GM21786 (cell line): Measurements from ENCODE around the gene ZBED1.
"Not testable (repeated sequence)": the region's sequence is repeated elsewhere in the genome, so short reads cannot be mapped to it uniquely, and the experiment has no call there.

Source experiments
- ATAC-seq: cut with Tn5 transposase; IDR thresholded peaks from one replicate; pipeline ENCODE4 v1.9.1; 2021; ENCODE audit not compliant: unreplicated experiment

The ZBED1 gene

DNA sequence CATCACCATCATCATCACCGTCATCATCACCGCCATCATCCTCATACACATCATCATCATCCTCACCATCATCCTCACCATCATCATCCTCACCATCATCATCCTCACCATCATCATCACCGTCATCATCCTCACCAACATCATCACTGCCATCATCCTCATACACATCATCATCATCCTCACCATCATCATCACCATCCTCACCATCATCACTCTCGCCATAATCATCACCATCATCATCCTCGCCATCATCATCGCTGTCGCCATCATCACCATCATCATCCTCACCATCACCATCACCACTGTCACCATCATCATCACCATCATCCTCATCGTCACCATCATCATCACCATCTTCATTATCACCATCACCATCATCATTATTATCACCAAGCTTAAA lies 19.8 kb upstream of the ZBED1 start:
- ATAC-seq: no peak

DNA sequence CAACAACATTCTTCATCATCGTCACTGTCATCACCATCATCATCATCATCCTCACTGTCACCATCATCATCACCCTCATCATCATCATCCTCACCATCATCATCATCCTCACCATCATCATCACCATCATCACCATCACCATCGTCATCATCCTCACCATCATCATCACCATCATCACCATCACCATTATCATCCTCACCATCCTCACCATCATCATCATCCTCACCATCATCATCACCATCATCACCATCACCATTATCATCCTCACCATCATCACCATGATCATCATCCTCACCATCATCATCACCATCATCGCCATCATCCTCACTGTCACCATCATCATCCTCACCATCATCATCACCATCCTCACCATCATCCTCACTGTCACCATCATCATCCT lies 18.9 kb upstream of the ZBED1 start:
- not testable (repeated sequence) for ATAC-seq

DNA sequence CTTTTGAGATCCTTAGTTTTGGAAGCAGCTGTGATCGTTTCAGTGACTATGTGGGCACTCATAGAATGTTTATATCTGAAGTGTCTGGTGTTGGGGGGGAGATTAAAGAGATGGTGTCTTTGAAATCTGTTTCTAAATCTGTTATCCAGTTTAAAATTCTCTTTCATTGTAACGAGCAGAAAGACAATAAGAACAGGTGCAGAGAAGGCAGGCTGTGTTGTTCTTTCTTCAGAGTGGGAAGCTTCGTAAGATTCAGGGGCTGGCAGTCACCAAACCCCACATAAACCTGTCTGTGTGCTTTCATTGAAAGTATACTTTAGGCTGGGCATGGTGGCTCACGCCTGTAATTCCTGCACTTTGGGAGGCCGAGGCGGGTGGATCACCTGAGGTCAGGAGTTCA lies 16.3 kb upstream of the ZBED1 start:
- ATAC-seq: peak; percentile 6

DNA sequence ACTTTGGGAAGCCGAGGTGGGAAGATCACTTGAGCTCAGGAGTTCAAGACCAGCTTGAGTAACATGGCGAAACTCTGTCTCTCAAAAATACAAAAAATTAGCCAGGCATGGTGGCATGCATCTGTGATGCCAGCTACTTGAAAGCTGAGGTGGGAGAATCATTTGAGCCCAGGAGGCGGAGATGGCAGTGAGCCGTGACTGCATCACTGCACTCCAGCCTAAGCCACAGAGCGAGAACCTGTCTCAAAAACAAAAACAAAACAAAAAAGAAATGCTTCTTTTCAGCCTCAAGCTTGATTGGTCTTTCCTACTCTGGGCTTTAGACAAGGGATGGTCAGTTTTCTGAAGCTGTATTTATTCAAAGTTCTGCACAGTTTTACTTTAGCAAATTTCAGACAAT lies 15.8 kb upstream of the ZBED1 start:
- ATAC-seq: peak; percentile 63

DNA sequence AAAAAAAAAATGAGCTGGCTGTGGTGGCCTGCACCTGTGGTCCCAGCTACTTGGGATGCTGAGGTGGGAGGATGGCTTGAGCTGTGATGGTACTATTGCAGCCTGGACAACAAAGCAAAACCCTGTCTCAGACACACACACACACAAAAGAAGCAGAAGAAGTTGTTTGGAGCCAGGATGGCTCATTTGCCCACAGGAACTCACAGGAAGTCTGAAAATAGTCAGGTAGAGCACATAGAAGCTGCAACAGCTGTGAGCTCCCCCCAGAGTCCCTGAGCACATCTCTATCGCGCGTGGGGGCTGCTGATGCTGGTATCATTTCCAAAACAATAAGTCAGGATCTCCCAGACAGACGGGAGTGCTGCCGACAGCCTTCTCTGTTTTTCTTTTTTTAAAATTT lies 13.4 kb upstream of the ZBED1 start:
- no peak for ATAC-seq

DNA sequence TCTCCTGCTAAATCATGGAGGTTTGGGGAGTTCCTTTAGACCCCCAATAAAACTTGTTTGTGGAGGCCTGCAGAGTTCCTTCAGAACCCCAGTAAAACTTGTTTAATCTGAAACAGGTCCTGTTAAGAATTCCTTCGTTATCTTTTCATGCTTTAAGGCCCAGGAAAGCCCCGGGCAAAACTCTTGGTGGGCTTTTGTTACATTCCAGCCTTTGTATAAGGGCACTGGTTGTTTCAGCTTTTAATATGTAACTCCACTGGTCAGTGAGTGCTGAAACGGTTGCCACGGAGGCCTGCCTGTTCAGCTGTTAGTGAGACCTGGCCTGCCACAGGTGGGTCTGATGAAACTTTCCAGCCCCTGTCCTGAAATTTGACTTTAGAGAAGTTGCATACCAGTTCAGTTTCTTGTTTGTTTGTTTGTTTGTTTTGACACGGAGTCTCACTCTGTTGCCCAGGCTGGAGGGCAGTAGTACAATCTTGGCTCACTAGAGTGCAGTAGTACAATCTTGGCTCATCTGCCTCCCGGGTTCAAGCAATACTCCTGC lies 12.4 kb upstream of the ZBED1 start:
- no peak for ATAC-seq

DNA sequence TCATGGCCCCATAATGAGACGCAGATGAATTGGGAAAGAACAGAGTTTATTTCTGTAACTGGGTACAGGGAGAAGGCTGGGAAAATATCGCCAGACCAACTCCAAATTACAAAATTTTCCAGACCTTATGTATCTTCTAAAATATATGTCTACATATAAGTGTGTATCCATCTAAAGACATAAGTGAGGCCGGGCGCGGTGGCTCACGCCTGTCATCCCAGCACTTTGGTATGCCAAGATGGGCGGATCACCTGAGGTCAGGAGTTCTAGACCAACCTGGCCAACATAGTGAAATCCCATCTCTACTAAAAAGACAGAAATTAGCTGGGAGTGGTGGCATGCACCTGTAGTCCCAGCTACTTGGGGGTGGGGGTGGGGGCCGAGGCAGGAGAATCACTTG lies 11.7 kb upstream of the ZBED1 start:
- no peak for ATAC-seq

DNA sequence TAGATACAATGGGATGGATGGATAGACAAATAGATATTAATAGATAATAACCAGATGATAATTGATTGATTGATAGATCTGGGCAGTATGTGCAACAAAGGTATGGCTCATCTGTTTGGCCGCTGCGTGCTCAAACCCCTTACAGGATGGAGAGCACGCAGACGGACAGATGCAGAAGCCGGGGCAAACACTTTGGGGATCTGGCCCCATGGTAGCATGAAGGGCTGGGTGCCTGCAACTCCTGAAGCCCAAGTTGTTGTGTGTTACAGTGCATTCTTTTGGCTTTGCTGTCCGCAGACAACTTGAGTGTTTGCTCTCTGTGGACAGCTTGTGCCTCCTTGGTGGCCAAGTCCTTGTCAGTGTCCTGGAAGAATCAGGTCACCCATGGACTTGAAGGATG lies 10.6 kb upstream of the ZBED1 start:
- ATAC-seq: no peak

DNA sequence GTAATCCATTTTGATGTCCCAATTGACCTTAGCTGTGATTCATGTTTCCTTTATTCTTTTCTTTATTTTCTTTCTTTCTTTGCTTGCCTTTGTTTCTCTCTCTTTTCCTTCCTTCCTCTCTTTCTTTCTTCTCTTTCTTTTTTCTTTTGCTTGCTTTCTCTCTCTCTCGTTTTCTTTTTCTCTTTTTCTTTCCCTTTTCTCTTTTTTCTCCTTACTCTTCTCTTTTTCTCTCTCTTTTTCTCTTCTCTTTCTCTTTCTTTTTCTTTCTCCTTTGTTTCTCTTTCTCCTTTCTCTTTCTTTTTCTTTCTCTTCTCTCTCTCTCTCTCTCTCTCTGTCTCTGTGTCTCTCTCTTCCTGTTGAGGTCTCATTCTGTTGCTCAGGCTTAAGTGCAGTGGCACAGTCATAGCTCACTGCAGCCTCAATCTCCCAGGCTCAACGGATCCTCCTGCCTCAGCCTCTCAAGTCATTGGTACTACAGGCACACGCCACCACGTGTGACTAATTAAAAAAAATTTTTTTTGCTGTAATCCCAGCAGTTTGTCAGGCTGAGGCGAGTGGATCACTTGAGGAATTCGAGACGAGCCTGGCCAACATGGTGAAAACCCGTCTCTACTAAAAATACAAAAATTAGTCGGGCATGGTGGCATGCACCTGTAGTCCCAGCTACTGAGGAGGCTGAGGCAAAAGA lies 8.0 kb upstream of the ZBED1 start:
- ATAC-seq: no peak

DNA sequence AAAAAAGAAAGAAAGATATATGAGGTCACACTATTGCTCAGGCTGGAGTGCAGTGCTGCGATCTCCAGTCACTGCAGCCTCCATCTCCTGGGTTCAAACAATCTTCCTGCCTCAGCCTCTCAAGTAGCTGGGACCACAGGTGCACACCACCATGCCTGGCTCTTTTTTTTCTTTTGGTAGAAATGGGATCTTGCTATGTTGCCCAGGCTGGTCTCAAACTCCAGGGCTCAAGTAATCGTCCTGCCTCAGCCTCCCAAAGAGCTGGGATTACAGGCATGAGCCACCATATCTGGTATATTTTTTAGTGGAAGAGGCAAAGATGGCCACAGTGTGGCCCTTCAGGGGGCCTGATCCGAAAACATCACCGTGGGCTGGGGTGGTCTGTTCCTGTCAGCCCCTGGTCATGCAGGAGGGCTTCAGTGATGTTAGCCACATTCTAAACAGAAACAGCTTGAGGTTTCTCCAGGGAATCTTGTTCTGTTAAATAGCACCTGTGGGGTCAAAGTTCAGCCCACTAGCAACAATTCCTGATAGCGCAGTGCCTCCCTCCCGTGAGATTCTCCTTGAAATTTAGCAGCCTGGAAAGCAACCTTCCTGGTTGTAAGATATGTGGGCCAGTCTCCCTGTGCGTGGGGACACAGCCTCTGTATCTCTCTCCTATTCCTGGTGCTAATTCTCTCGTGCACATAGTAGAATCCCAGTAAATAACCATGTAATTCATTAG lies 7.3 kb upstream of the ZBED1 start:
- no peak for ATAC-seq

DNA sequence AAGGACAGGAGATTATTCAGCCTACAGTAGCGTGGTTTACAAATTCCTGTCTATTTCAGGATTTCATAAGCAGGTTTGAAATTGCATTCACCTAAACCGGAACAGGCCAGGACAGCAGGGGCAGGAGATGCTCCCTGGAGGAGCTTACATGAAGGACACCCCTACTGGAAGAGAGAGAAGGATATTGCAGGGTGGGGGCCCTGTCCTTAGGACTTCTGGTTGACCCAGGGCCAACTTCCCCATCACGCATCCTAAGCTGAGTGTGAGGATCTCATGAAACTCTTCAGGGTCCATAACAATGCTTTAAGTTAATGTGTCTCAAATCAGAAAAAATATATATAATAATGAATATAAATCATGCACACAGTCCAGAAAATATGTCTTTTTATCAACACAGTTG lies 6.4 kb upstream of the ZBED1 start:
- no peak for ATAC-seq

DNA sequence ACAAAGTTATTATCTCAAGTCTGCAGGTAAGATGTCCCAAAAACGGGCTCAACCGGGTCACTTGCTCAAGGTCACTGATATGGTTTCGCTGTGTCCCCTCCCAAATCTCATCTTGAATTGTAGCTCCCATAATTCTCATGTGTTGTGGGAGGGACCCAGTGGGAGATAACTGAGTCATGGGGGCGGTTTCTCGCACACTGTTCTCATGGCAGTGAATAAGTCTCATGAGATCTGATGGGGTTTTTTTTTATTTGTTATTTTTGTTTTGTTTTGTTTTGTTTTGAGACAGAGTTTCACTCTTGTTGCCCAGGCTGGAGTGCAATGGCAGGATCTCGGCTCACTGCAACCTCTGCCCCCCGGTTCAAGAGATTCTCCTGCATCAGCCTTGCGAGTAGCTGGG lies 4.6 kb upstream of the ZBED1 start:
- not testable (repeated sequence) for ATAC-seq

DNA sequence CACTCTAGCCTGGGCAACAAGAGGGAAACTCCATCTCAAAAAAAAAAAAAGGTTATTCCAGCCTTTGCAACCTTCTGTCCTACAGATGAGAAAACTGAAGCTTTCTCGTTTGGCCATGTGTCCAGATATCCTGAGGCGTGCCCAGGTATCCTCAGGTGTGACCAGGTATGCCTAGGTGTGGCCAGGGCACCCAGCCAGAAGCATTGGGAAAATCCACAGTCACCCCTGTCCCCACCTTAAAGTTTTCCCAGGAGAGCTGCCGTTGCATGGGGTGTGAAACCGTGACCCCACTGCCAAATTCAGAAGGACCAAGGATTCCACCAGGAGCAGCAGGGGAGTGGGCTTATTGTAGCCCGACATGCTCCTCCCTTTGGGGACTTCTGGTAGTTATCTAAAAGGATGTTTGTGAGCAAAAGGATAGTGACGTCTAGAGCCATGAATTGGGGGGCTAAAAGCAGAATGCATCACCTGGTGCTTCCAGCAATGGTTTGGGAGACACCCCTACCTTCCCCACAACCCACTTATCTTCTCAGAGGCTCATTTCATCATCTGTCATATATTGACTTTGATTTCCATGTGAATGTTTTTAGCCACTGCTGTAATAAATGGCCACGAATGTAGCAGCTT lies 4.0 kb upstream of the ZBED1 start:
- no peak for ATAC-seq

DNA sequence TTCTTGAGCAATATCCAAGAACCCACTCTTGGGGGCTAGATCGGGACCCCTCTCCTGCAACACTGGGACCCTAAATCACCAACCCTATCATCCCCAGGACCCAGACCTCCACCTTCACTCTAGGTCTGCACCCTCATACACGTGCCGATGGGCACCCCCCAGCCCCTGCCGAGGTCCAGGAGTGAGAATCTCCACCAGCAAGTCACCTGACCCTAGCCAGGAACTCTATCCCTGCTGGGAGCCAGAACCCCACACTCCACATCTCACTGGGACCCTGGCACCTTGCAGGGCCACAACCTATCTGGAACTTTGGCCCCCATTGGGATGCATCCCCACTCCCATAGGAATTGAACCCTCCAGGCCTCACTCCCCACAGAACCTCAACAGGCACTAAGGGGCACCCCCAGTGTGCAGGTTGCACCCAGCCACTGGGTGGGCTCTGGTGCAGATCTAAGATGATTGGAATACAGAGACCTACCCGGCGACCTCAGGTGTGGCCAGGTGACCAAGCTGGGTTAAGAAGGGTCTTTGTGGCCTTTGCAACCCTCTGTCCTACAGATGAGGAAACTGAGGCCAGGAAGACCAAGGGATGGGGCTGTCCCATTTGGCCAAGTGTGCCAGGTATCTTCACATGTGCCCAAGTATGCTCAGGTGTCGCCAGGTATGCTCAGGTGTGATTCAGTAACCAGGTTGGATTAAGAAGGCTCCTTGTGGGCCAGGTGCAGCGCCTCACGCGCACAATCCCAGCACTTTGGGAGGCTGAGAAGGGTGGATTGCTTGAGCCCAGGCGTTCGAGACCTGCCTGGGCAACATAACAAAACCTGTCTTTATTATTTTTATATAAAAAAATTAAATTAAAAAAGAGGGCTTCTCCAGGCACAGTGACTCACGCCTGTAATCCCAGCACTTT lies 3.1 kb upstream of the ZBED1 start:
- no peak for ATAC-seq

DNA sequence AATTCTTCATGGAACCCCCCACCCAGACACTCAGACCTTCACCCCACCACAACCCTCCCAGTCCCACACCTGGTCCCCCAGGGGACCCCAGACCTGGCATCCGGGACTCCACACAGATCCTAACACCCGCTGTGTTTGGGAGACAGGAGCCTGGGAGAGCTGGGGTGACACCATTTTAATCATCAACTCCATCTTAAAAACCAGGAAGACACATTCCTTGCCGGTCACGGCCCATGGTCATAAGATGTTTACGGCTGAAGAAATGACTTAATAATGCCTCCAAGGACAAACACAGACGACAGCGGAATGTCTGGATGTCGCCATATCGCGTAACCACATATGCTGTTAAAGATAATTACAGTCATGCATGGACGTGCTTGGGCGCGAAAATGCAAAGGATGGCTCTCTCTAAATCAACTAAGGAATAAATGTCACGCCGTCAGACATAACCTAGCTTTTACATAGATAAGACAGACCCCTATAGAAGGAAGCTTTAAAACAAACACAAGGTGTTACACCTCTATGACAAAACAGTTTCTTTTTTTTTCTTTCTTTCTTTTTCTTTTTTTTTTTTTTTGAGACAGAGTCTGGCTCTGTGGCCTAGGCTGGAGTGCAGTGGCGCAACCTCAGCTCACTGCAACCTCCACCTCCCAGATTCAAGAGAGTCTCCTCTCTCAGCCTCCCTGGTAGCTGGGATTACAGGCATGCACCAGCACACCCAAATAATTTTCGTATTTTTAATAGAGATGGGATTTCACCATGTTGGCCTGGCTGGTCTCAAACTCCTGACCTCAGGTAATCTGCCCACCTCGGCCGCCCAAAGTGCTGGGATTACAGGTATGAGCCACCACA lies 2.1 kb upstream of the ZBED1 start:
- no peak for ATAC-seq

DNA sequence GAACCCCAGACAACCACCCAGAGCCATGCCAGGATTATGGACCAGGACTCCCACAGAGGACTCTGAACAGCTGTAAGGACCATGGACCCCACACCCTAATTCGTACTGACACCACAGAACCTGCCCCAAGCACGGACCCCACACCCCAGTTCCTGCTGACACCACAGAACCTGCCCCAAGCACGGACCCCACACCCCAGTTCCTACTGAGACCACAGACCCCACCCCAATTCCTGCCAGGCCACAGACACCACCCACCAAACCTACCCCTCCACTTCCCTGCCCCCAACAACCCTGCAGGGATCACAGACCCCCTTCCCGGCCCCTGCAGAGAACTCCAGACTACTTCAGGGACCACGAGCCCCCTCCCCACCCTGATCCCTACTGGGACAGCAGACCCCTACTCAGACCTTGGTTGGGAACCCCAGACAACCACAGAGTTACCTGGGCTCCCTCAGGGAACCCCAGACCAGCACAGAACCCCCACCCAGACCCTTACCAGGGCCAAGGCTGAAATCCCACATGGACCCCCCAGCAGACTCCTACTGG lies 1.4 kb upstream of the ZBED1 start:
- ATAC-seq: no peak

DNA sequence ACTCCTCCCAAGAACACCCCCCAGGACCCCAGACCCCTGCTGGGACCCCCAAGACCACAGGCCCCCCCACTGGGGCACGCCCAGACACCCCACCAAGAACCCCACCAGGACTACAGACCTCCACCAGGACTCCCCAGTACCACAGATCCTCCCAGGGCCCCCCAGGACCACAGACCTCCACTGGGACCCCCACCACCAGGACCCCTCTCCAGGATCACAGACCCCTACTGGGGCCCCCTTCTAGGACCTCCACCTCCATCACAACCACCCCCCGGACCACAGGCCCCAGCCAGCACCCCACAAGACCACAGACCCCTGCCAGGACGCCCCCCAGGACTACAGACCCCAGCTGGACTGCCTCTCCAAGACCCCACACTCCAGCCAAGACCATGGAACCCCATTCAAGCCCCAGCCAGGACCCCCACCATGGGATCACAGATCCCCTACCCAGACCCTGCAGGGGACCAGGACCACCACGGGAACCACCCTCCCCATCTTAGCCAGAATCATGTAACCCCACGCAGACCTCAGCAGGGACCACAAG lies 855 bp upstream of the ZBED1 start:
- ATAC-seq: no peak

DNA sequence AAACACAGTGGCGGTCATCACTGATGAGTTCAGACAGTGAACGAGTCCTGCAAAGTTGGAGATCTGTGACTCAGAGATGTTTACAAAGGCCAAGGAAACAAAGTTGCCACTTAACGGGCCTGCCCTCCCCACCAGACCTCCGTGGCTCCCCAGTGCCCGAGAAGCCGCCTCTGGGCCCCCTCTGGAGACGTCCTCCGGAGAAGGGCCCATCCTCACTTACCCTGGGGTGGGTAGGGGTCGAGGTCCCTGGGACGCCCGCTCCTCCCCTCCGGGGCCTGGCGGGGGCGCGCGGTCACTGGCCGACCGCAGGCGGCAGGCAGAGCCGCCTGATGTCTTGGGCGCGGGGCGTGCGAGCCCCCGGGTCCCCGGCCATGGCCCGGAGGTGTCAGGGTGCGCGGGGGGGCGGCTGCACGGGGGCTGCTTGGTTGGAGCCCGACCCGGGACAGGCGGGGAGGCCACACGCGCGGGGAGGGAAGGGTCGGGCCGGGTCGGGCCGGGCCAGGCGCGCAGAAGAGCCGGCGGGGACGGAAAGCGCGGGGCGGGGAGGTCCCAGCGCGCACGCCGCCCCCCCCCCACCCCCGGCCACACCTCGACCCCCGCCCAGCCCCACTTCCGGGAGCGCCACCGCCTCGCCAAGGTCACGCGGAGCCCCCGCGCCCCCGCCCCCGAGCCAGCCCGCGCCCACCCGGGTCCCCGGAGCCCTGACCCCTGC lies 529 bp downstream of the ZBED1 start:
- peak; percentile 54 for ATAC-seq

DNA sequence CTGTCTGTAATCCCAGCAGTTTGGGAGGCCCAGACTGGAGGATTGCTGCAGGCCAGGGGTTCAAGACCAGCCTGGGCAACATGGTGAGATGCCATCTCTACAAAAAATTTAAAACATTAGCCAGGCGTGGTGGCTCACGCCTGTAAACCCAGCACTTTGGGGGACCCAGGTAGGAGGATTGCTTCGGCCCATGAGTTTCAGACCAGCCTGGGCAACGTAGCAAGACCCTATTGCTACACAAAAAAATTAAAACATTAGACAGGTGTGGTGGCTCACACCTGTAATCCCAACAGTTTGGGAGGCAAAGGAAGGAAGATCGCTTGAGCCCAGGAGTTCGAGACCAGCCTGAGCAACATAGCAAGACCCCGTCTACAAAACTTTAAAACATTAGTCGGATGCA lies 1.3 kb downstream of the ZBED1 start:
- no peak for ATAC-seq
